ENCODE results near the gene RPLP1.

- TF ChIP-seq, protein P1, sequence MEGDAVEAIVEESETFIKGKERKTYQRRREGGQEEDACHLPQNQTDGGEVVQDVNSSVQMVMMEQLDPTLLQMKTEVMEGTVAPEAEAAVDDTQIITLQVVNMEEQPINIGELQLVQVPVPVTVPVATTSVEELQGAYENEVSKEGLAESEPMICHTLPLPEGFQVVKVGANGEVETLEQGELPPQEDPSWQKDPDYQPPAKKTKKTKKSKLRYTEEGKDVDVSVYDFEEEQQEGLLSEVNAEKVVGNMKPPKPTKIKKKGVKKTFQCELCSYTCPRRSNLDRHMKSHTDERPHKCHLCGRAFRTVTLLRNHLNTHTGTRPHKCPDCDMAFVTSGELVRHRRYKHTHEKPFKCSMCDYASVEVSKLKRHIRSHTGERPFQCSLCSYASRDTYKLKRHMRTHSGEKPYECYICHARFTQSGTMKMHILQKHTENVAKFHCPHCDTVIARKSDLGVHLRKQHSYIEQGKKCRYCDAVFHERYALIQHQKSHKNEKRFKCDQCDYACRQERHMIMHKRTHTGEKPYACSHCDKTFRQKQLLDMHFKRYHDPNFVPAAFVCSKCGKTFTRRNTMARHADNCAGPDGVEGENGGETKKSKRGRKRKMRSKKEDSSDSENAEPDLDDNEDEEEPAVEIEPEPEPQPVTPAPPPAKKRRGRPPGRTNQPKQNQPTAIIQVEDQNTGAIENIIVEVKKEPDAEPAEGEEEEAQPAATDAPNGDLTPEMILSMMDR (IDR thresholded peaks at IDR 0.05; ENCODE audit: insufficient read depth, low read length), result no peak
- TF ChIP-seq SPI1 (IDR thresholded peaks at IDR 0.05; ENCODE audit: borderline replicate concordance, low read depth), result peak; percentile 3; the same call in 1 of the 2 replicates
Observed at GRCh38 chr15:69504352-69505040, 51.9 kb downstream of the RPLP1 start.
